MM.1S (cell line): ENCODE data around the gene DUSP1.

Experiments used
- DNase-seq: peaks from one replicate; pipeline ENCODE4 v3.0.0-alpha.2; 2015
- H2AFZ ChIP-seq: fragments of 300-600 bp; sonication (generic); 2 replicates; pipeline ENCODE4 v1.6.0; 2016; ENCODE audit warnings: antibody characterized with exemption, low read length
- H3F3A ChIP-seq: fragments of 300-600 bp; sonication (generic); 2 replicates; pipeline ENCODE4 v1.6.1; 2016; ENCODE audit warnings: mild to moderate bottlenecking, antibody characterized with exemption, low read length, moderate library complexity, mixed read lengths; ENCODE audit not compliant: insufficient read depth
- H3K27ac ChIP-seq: fragments of 300-600 bp; sonication (generic); 2 replicates; pipeline ENCODE4 v1.5.1; 2016; ENCODE audit warnings: mild to moderate bottlenecking, low read length
- H3K27me3 ChIP-seq: fragments of 300-600 bp; sonication (generic); replicated peaks from 2 replicates; pipeline ENCODE4 v1.6.0; 2016; ENCODE audit warnings: low read length; ENCODE audit not compliant: insufficient read depth
- H3K36me3 ChIP-seq: fragments of 300-600 bp; sonication (generic); replicated peaks from 2 replicates; pipeline ENCODE4 v1.6.1; 2016; ENCODE audit warnings: mild to moderate bottlenecking, low read length, mixed read lengths; ENCODE audit not compliant: insufficient read depth
- H3K4me1 ChIP-seq: fragments of 300-600 bp; sonication (generic); 2 replicates; pipeline ENCODE4 v1.6.1; 2016; ENCODE audit warnings: low read length, mixed read lengths
- H3K4me2 ChIP-seq: fragments of 300-600 bp; sonication (generic); 2 replicates; pipeline ENCODE4 v1.6.0; 2016; ENCODE audit warnings: low read depth, low read length
- H3K4me3 ChIP-seq: fragments of 300-600 bp; sonication (generic); 2 replicates; pipeline ENCODE4 v1.5.1; 2016; ENCODE audit warnings: low read length, mixed read lengths
- H3K79me2 ChIP-seq: fragments of 300-600 bp; sonication (generic); 2 replicates; pipeline ENCODE4 v1.6.1; 2016; ENCODE audit warnings: mixed run types, low read length, mixed read lengths
- H3K9ac ChIP-seq: fragments of 300-600 bp; sonication (generic); 2 replicates; pipeline ENCODE4 v1.6.1; 2016; ENCODE audit warnings: low read length, mixed read lengths
- H3K9me2 ChIP-seq: fragments of 300-600 bp; sonication (generic); replicated peaks from 2 replicates; pipeline ENCODE4 v1.6.1; 2016; ENCODE audit warnings: mild to moderate bottlenecking, low read length, mixed read lengths; ENCODE audit not compliant: insufficient read depth
- H3K9me3 ChIP-seq: fragments of 300-600 bp; sonication (generic); replicated peaks from 2 replicates; pipeline ENCODE4 v1.6.1; 2016; ENCODE audit warnings: mild to moderate bottlenecking, low read length, mixed read lengths; ENCODE audit not compliant: insufficient read depth
- H4K20me1 ChIP-seq: fragments of 300-600 bp; sonication (generic); 2 replicates; pipeline ENCODE4 v1.6.1; 2016; ENCODE audit warnings: mild to moderate bottlenecking, low read length, moderate library complexity, mixed read lengths; ENCODE audit not compliant: insufficient read depth
- CTCF ChIP-seq: fragments of 300-600 bp; sonication (generic); IDR thresholded peaks from 2 replicates; pipeline ENCODE4 v1.5.1; 2016; ENCODE audit warnings: antibody characterized with exemption, low read length, mixed read lengths
- EZH2 ChIP-seq: fragments of 300-600 bp; sonication (generic); optimal IDR thresholded peaks from 2 replicates; pipeline ENCODE3; 2017; ENCODE audit warnings: low read depth, mild to moderate bottlenecking, antibody characterized with exemption, low read length, mixed read lengths
- EZH2phosphoT487 ChIP-seq: fragments of 300-600 bp; sonication (generic); IDR thresholded peaks from 2 replicates; pipeline ENCODE4 v1.6.1; 2018; ENCODE audit warnings: antibody characterized with exemption, low read length

DUSP1 gene

GRCh38 chr5:172744123-172745104, 26.6 kb downstream of the DUSP1 start:
- H2AFZ ChIP-seq, result no peak overlapping the region
- no peak for DNase-seq
- no peaks in the 10 kb centered on the region for H3K79me2 ChIP-seq
- TF ChIP-seq EZH2 (no peak), CTCF (no peak), EZH2phosphoT487 (no peak)
- no peak overlapping the region for H3K9ac ChIP-seq
- no peaks in the 10 kb centered on the region for H4K20me1 ChIP-seq
- no peaks in the 10 kb centered on the region for H3F3A ChIP-seq
- H3K9me3 ChIP-seq, result no peaks in the 10 kb centered on the region
- H3K4me1 ChIP-seq, result no peaks in the 10 kb centered on the region
- H3K4me2 ChIP-seq, result no peak overlapping the region
- H3K4me3 ChIP-seq, result no peak overlapping the region
- H3K36me3 ChIP-seq, result no peaks in the 10 kb centered on the region
- no peak overlapping the region for H3K27ac ChIP-seq
- no peaks in the 10 kb centered on the region for H3K9me2 ChIP-seq
- H3K27me3 ChIP-seq, result no peaks in the 10 kb centered on the region

GRCh38 chr5:172743112-172743959, 27.7 kb downstream of the DUSP1 start:
- H3K27ac ChIP-seq, result no peak overlapping the region
- TF ChIP-seq EZH2 (no peak), EZH2phosphoT487 (no peak), CTCF (no peak)

GRCh38 chr5:172741206-172741582, 29.8 kb downstream of the DUSP1 start:
- DNase-seq, result no peak
- no peak overlapping the region for H3K4me2 ChIP-seq
- H3K4me1 ChIP-seq, result no peaks in the 10 kb centered on the region
- no peak overlapping the region for H3K27ac ChIP-seq
- H3K9ac ChIP-seq, result no peak overlapping the region
- H4K20me1 ChIP-seq, result no peaks in the 10 kb centered on the region
- H3K9me3 ChIP-seq, result no peaks in the 10 kb centered on the region
- no peak for TF ChIP-seq CTCF
- no peak for TF ChIP-seq EZH2
- TF ChIP-seq EZH2phosphoT487, result no peak
- no peaks in the 10 kb centered on the region for H3K79me2 ChIP-seq
- no peaks in the 10 kb centered on the region for H3K36me3 ChIP-seq
- H3F3A ChIP-seq, result no peaks in the 10 kb centered on the region
- no peaks in the 10 kb centered on the region for H3K27me3 ChIP-seq
- H2AFZ ChIP-seq, result no peak overlapping the region
- H3K4me3 ChIP-seq, result no peak overlapping the region
- H3K9me2 ChIP-seq, result no peaks in the 10 kb centered on the region

More at GRCh38 chr5:172743112-172743959, 27.7 kb downstream of the DUSP1 start:
- no peaks in the 10 kb centered on the region for H3K9me2 ChIP-seq
- H2AFZ ChIP-seq, result no peak overlapping the region
- no peaks in the 10 kb centered on the region for H3K36me3 ChIP-seq
- H3K4me3 ChIP-seq, result no peak overlapping the region
- H3K27me3 ChIP-seq, result no peaks in the 10 kb centered on the region
- H3K79me2 ChIP-seq, result no peaks in the 10 kb centered on the region
- H4K20me1 ChIP-seq, result no peaks in the 10 kb centered on the region
- no peak overlapping the region for H3K4me2 ChIP-seq
- DNase-seq, result no peak
- no peaks in the 10 kb centered on the region for H3K4me1 ChIP-seq
- H3K9me3 ChIP-seq, result no peaks in the 10 kb centered on the region
- H3K9ac ChIP-seq, result no peak overlapping the region
- no peaks in the 10 kb centered on the region for H3F3A ChIP-seq
